ENCODE measurements around the gene PHGDH. TPM values are rescaled to one million over a fixed set of nuclear protein-coding genes. Genes with fewer than 3 reads are reported as not detected.

The PHGDH gene
- total RNA-seq, 4 donors from 2014 or later = 16.5 to 56.3 (median 42.9) TPM

DNA sequence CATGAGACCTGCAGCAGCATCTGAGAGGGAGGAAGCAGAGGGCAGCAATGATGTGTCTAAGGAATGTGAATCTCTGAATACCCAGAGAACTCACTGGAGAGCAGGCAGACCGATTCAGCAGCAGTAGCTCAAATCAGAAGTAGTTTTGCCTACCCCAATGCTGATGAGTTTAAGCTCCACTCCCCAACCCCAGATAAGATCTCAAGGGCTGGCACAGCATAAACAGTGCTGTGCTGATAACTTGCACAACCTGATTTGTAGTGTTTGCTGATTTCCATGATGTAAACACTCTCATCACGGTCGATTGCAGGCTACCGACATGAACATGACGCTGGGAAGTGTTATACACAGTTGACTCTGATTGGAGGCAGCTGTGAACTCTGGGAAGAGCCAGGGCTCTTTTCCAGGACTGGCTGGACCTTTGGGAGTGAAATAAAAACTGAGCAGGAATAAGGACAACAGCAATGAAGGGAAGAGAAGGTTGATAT lies 68.2 kb downstream of the PHGDH start:
- H3K4me1 ChIP-seq = peaks cover 0 to 6% (median 0%) of the 10 kb centered on the region in 4 donors
- no peaks in the 10 kb centered on the region for H3K9me3 ChIP-seq
- H3K27ac ChIP-seq = peak overlapping the region in 1 of 4 donors; percentile 22
- no peaks in the 10 kb centered on the region for H3K27me3 ChIP-seq
- TF ChIP-seq POLR2A (IDR thresholded peaks at IDR 0.05) (no peak), EP300 (IDR thresholded peaks at IDR 0.05) (peak in 1 of 2 donors; percentile 18)
- TF ChIP-seq, protein P1, sequence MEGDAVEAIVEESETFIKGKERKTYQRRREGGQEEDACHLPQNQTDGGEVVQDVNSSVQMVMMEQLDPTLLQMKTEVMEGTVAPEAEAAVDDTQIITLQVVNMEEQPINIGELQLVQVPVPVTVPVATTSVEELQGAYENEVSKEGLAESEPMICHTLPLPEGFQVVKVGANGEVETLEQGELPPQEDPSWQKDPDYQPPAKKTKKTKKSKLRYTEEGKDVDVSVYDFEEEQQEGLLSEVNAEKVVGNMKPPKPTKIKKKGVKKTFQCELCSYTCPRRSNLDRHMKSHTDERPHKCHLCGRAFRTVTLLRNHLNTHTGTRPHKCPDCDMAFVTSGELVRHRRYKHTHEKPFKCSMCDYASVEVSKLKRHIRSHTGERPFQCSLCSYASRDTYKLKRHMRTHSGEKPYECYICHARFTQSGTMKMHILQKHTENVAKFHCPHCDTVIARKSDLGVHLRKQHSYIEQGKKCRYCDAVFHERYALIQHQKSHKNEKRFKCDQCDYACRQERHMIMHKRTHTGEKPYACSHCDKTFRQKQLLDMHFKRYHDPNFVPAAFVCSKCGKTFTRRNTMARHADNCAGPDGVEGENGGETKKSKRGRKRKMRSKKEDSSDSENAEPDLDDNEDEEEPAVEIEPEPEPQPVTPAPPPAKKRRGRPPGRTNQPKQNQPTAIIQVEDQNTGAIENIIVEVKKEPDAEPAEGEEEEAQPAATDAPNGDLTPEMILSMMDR (IDR thresholded peaks at IDR 0.05) = no peak
- WGBS, 2 donors = 27 to 45% methylated on average over 5 of the region's 5 CpGs
- peak in 1 of 2 donors; percentile 29 for DNase-seq (ENCODE audit: low spot score in 2 of 2)
- H3K4me3 ChIP-seq = no peak overlapping the region
- no peaks in the 10 kb centered on the region for H3K36me3 ChIP-seq

DNA sequence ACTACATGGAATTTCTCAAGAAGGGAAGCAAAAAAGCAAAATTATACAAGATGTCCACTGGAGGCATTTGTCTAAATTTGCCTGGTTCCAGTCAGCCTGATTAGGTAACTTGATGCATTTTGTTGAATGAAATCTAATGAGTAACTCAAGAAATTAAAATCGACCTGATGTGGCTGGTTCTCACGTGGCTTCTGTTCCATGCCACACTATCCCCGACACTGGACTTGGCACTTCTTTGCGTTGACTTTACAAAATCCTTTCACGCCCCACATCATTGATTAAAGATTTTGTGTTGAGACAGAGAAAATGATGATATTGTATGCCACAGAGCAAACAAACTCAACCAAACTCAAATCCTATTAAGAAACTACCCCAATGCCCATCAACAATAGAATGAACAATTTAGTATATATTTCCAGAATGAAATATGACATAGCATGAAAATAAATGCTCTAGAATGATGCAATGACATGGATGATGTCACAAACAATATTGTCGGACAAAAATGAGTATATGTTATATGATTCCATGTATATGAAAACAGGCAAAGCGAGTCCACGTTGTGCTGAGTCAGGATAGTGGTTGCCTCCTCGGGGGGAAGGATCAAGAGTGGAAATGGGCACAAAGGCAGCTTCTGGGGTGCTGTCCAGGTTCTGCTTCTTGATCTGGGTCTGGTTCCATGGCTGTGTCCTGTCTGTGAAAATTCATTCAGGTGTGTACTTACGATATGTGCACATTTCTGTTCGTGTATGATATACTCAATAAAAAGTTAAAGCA lies 69.9 kb downstream of the PHGDH start:
- peaks cover 0 to 6% (median 0%) of the 10 kb centered on the region in 4 donors for H3K4me1 ChIP-seq
- TF ChIP-seq EP300 (IDR thresholded peaks at IDR 0.05) (no peak), POLR2A (IDR thresholded peaks at IDR 0.05) (no peak)
- TF ChIP-seq, protein P1 (IDR thresholded peaks at IDR 0.05) = no peak
- 93 to 95% methylated on average over 11 of the region's 11 CpGs for WGBS, 2 donors
- H3K27me3 ChIP-seq = no peaks in the 10 kb centered on the region
- no peak for DNase-seq (ENCODE audit: low spot score in 2 of 2)
- H3K9me3 ChIP-seq = no peaks in the 10 kb centered on the region
- H3K36me3 ChIP-seq = no peaks in the 10 kb centered on the region
- H3K4me3 ChIP-seq = no peak overlapping the region
- H3K27ac ChIP-seq = no peak overlapping the region

DNA sequence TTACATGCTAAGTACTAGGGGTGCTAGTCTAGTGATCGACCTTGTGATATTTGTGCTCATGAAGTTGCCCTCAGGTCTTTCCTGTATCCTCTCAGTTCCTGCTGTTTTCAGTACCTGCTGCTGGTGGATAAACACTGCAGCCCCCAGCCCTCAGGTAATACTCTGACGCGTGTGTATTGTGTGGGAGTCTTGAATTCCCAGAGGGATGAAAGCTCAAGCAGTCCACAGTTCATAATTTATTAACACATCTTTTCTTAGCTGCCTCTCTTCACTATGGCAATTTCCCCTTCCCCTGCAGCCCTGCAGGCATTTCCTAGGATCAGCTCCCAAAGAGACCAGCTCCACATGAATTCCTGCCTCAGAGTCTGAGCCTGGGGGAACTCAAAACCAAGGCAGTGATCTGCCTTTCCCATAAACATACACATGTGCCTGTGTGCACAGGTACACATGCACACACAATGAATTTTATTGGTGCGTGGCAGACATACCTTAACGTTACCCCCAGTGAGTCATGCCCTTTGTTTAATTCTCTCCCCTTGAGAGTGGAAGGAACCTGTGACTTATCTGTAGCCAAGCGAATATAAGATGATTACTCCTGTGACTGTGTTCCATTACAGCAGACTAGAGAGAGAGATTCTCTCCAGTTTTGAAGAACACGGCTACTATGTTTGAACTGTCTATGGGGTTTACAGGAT lies 71.0 kb downstream of the PHGDH start:
- H3K36me3 ChIP-seq = no peaks in the 10 kb centered on the region
- no peak overlapping the region for H3K4me3 ChIP-seq
- 72 to 73% methylated on average over 7 of the region's 7 CpGs for WGBS, 2 donors
- no peaks in the 10 kb centered on the region for H3K9me3 ChIP-seq
- no peak overlapping the region for H3K27ac ChIP-seq
- H3K27me3 ChIP-seq = no peaks in the 10 kb centered on the region
- H3K4me1 ChIP-seq = peaks cover 0 to 6% (median 0%) of the 10 kb centered on the region in 4 donors
- DNase-seq (ENCODE audit: low spot score in 2 of 2) = no peak
- TF ChIP-seq POLR2A (IDR thresholded peaks at IDR 0.05) (no peak), EP300 (IDR thresholded peaks at IDR 0.05) (no peak)
- TF ChIP-seq, protein P1 (IDR thresholded peaks at IDR 0.05) = no peak

DNA sequence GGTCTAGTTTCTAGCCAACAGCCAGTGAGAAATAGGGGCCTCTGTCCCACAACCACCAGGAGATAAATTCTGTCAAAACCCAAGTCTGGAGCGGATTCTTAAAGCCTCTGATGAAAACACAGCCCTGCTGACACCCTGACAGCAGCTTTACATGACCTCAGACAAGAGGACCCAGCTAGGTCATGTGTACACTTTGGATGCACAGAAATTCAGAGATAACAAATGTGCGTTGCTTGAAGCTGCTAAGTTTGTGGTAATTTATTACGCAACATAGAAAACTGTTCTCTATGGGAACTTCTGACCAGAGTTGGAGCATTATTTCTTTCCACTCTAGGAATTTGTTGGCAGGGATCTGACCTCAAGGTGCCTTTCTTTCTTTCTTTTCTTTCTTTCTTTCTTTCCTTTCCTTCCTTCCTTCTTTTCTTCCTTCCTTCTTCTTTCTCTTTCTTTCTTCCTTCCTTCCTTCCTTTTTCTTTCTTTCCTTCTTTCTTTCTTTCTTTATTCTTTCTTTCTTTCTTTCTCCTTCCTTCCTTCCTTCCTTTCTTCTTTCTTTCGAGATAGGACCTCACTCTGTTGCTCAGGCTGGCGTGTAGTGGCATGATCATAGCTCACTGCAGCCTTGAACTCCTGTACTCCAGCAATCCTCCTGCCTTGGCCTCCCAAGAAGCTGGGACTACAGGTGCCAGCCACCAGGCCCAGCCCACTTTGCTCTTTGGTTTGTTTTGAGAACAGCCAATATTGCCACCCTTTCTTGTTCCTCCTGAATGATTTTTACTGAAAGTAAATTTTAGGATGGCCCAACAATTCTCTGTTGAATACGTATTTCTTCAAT lies 71.8 kb downstream of the PHGDH start:
- Histone ChIP-seq H3K4me3 (no peak overlapping the region), H3K27ac (no peak overlapping the region)
- 79% methylated on average over 6 of the region's 6 CpGs for WGBS, 2 donors

More for the DNA sequence above, 71.8 kb downstream of the PHGDH start:
- Histone ChIP-seq H3K36me3 (no peaks in the 10 kb centered on the region), H3K27me3 (no peaks in the 10 kb centered on the region), H3K9me3 (no peaks in the 10 kb centered on the region), H3K4me1 (peaks cover 0 to 6% (median 0%) of the 10 kb centered on the region in 4 donors)
- no peak for DNase-seq (ENCODE audit: low spot score in 2 of 2)
- TF ChIP-seq, protein P1 (IDR thresholded peaks at IDR 0.05) = no peak
- TF ChIP-seq POLR2A (IDR thresholded peaks at IDR 0.05) (no peak), EP300 (IDR thresholded peaks at IDR 0.05) (no peak)
